GM21423 (cell line): ENCODE data around the gene MEG3.

Source experiments
- ATAC-seq: cut with Tn5 transposase; IDR thresholded peaks from one replicate; pipeline ENCODE4 v1.9.1; 2021; ENCODE audit warnings: mild to moderate bottlenecking, moderate library complexity; ENCODE audit not compliant: unreplicated experiment

Gene MEG3

GRCh38 chr14:100879194-100879593, 53.3 kb downstream of the MEG3 start:
- ATAC-seq, result no peak

DNA sequence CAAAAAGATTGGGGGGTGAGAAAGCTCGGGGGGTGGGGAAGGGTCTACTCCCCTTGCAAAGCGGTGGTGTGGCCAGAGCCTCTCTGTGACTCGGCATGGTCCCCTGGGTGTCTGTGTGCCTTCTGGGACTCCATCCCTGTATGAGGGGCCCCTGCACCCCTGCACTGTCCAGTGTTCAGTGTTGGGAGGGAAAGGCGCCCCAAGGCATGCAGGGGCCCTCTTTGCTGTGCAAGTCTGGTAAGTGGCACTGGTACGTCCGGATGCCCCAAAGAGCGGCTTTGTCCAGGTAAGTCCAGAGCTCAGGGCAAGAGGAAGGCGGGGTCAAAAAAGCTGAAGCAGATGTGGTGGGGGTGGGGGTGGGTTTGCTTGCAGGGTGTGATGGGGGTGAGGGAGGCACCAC, 53.9 kb downstream of the MEG3 start:
- no peak for ATAC-seq

- no peak for ATAC-seq
These were observed 54.6 kb downstream of the MEG3 start for GRCh38 chr14:100880271-100881101.

- no peak for ATAC-seq
These were observed 55.5 kb downstream of the MEG3 start for GRCh38 chr14:100881211-100882025.

- ATAC-seq, result no peak
These were observed 56.4 kb downstream of the MEG3 start for GRCh38 chr14:100882026-100882967.

DNA sequence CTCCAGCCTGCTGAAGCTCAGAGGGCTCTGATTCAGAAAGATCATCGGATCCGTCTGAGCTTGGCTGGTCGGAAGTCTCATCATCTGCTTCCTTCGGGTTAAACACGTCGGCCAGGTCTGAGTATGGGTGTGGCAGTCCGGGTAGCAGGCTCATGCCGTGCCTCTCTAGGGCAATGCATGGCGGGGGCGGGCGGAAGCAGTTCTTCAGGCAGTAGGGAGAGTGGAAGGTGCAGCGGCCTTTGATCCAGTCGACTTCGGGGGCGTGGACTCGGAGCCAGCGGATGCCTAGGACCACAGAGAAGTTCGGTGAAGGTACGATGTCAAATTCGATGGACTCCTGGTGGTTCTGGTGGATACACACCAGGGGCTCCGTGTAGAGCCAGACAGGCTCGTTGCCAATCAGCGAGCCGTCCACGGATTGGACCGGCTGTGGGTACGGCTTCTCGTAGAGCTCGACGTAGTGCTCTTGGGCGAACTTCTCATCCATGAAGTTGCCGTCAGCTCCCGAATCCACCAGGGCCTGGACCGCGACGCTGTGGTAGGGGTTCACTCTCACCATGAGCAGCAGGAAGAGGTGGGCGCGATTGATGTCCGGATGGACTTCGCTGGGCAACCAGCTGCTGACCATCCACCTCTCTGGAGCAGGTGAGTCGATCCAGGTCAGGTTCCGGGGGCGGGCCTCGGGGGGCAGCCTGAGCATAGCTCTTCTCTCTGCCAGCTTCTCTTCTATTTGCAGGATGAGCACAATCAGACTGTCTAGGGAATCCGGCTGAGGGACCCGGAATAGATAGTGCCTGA, 57.3 kb downstream of the MEG3 start:
- ATAC-seq, result no peak

GRCh38 chr14:100883789-100884101, 57.8 kb downstream of the MEG3 start:
- ATAC-seq, result no peak

DNA sequence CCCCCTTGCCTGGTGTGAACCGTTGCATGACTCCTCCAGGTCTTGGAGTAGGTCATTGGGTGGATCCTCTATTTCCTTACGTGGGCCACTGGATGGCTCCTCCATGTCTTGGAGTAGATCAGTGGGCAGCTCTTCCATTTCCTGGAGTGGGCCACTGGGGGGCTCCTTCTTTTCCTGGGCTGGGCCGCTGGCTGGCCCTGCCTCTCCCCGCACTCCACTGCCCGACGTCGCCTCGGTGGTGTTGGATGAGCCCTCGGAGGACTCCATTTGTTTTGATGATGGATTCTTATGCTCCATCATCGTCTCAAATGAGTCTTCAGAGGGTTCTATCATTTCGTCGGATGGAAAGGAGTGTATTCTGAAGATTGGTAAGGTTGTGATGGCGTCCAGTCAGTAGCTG, 58.5 kb downstream of the MEG3 start:
- ATAC-seq, result no peak

DNA sequence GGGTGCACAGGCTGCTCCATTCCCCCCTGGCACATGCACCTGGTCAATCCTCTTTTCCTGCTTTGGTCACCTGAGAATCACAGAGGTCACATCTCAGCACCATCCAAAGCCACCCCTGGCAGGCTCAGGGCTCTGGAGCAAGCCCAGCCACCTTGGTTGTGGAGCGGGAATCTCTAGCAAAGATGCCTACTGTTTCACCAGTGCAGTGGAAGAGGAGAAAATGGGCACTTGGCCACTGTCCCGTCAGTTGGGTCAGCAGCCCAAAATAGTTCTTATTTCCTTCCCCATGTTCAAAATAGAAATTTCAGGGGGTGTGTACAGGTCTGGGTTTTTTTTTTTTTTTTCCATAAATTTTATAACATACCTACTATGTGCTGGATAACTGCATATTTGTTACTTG, 59.3 kb downstream of the MEG3 start:
- no peak for ATAC-seq

DNA sequence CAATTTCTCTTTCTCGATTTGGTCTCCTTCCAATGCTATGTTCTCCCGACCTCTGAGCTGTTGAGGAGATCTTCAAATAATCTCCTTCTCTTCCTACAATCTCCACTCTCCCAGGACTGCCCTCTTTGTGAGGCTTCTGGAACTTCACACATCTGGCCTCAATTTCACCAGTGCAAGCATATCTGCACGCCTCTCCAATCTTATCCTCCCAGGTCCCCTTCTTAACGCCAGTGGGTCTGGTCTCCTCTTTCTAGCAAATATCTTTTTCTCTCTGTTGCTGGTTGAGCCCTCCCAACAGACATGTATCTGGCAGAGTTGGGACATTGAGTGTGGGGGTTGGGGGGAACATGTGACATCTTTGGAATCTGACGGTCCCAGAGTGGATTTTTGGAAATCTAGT, 59.7 kb downstream of the MEG3 start:
- no peak for ATAC-seq

DNA sequence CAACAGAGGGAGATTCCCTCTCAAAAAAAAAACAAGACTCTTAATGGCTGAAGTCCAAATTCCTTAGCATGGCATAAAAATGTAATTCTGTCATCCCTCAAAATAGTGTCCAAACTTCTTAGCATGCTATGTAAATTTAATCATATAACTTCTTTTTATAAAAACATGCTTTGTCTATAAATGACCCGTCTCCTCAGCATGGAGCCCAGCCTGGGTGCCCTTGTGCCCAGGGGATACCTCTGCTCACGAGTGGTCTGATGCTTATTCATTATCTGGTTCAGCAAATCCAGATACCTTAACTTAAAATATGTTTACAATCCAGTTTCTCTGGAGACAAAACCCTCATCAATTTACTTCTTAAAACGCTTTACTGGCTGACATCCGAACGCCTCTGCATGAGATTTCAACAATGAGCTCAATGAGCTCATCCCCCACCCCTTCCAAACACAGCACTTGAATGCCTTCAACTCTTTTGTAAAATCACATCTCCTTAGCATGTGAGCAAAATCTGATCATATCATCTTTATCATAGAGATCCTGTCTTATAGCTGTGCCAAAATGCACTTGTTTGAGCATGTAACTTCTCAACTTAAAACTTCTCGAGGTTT, 61.9 kb downstream of the MEG3 start:
- no peak for ATAC-seq

DNA sequence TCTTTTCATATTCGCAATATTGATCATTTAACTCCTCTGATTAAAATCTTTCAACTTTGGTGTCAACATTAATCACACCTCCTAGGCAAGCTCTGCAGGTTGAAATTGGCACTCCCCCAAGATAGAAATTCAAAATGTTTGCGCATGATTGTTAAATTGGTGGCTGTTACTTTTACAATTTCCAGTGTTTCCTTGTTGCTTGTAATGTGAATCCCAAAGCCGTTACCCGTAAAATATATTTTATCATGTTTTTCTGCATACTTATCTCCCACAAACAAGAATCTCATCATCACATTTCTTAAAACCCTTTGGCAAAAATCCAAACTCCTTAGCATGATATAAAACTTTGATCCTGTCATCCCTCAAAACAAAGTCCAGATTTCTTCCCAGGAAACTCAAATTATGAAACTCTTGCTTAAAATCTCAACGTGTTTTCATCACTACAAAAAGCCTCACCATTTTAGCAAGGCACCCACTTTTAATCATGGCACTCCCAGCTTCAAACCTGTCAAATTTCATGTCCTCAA, 62.9 kb downstream of the MEG3 start:
- ATAC-seq, result no peak

DNA sequence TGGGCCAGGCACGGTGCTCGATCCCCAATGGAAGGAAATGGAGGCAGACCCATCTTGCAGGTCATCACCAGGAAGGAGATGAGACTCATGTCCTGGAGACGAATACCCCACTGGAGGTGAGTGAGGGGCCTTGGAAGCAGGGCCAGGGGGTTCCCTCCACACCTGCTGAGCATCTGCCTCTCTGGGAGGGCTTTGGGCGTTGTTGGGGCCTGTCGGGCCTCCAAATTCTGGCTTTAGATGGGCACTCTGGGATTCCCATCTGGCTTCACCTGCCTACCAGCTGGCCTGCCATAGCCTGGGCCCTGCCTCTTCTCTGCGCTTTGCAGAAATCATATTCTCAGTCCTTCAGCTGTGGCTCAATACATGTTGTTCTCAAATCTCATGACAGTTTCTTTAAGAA, 63.7 kb downstream of the MEG3 start:
- no peak for ATAC-seq

DNA sequence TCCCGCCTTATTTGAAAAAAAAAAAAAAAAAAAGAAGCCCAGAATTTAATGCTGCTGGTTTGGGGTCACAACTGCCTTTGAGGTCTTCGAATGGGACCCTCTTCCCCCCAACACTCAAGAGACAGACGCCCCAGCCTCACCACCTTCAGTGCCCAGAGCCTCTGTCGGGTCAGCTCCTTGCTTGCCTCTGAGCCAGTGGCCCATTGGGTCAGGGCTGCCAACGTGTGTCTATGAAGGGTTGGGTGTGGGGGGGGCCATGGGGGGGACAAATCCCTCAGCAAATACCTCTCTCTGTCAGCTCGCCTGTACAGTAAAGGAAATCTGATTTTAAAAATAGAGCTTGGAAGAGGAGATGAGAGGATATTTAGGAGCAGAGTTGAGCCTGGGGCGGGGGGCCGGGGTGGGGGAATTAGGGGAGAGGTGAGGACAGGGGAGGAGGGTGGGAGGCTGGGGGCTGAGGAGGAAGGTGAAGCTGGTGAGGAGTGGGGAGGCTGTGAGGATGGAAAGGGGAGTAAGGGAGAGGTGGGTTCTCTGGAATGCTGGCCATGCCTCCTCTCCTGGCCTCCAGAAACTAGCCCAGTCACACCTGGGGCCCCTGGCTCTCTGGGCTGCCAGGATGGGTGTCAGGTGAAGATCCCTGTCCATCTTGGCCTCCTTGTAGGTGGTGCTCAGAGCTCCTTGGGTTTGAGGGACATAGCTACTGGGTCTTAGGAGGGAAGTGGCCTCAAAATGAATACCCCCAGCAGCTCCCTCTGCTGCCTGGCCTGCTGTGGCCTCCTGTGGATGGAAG, 64.3 kb downstream of the MEG3 start:
- ATAC-seq, result no peak

DNA sequence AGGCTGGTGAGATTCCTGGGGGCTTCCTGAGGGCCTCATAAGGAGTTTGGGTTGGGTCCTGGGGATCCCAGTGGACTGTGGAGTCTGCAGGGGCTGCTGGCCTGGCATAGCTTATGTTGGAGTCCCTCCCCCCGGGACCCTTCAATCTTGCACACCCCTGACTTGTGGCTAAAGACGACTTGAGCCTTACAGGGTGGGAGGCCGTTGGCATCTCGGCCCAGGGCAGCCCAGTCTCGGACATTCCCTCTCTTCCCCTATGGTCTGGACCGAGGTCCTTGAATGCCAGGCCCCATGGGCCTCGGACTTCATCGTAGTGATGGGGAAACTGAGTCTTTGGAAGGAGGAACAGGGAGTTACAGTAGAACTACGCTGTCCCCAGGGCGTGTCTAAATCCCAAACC, 65.1 kb downstream of the MEG3 start:
- ATAC-seq, result no peak

GRCh38 chr14:100891501-100892445, 65.9 kb downstream of the MEG3 start:
- ATAC-seq, result no peak

- ATAC-seq, result no peak
These were observed 66.7 kb downstream of the MEG3 start for GRCh38 chr14:100892496-100893227.
